Measurements from ENCODE around the gene TIMM10.

The TIMM10 gene, protein sequence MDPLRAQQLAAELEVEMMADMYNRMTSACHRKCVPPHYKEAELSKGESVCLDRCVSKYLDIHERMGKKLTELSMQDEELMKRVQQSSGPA

DNA sequence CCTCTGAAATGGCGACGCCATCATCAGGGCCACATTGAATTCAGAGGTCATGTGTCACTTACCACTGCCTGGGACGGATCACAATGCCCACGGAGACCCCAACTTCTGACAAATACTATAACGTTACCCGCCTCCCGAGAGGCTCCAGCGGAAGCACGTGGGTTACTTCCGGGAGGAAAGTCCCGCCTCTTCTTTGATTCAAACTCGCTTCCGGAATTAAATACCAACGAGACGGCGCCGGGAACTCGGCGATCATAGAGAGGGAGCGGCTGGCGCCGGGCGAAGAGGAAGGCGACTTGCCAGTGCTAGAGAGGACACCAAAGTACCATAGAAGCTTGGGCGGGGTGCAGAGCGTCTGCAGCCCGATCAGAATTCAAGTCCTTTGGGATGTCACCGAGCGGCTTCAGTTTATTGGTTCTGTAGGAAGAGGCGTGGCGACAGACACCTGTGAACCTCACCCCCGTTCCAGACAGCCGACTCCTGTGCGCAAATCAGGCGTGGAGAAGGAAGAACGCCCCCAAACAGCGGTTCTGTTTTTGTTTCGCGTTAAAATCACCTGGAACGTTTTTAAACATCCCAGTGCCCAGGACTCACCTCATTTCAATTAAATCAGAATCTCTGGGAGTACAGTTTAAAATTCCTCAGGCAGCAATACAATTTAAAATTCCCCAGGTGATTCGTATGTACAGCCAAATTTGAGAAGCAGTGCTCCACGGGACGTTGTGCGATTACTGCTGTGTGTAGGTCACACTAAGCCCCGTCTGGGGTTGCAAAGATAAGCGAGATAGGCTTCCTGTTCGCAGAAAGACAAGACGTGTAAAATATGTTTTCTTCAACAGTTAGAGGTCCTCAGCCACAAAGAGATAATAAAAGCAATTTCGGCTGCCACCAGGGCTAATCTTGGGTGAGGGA lies at the start of gene TIMM10:
Gene TIMM10 (minus strand): TSS at position 159 of the 912 bp plus-strand sequence. CDS start 565 bp downstream, outside the sequence.
- peak; percentile 93 for DNase-seq

DNA sequence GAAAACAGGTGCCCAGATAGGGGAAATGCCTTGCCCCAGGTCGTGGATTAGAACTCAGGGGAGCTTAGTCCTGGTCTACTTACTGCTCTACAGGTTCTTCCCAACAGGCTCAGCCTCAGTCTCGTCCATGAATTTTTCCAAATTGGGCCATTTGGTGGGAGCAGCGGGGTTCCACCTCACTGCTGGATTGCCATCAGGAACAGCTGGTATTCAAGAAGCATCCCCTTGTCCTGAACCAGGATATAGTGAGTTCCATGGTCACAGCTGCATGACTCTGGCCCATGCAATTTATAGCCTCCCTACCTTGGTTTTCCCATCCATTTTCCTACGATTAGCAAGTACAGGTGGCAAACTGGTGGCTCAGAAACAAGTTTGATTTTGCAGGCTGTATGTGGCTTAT lies 43.5 kb upstream of the TIMM10 start:
- no peak for DNase-seq

DNA sequence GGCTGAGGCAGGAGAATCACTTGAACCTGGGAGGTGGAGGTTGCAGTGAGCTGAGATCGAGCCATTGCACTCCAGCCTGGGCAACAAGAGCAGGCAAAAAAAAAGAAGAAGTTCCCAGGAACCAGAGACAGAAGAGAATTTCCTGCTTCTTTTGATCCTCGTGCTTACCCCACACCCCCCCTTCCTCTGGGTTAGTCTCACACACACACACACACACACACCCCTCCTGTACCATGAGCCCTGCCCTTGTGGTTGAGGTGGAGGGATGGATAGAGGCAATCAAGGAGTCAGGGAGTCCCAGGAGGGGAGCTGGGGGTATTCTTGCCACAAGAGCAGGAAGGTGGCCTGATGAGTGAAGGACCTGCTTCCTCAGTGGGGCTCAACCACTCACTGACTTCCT lies 41.1 kb upstream of the TIMM10 start:
- no peak for DNase-seq

DNA sequence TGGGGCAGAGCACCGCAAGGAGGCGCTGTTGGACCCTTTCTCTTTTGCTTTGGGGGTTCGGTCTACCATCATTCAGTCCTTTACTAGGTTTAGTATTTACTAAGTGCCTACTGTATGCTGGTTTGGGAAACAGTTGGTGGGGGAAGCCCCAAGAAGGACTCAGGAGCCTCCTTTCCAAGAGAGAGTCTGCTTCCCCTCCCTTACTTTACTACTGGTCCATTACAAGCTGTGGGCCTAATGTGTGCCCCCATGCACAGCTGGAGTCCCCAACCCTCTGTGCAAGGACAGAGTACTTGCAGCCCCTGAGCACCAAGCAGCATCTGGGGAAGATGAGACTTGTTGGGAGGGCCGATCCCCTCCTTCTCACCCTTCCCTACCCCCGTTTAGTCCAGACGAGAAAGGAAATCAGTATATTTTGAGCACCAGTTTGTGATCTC lies 37.8 kb upstream of the TIMM10 start:
- DNase-seq = peak; percentile 94

DNA sequence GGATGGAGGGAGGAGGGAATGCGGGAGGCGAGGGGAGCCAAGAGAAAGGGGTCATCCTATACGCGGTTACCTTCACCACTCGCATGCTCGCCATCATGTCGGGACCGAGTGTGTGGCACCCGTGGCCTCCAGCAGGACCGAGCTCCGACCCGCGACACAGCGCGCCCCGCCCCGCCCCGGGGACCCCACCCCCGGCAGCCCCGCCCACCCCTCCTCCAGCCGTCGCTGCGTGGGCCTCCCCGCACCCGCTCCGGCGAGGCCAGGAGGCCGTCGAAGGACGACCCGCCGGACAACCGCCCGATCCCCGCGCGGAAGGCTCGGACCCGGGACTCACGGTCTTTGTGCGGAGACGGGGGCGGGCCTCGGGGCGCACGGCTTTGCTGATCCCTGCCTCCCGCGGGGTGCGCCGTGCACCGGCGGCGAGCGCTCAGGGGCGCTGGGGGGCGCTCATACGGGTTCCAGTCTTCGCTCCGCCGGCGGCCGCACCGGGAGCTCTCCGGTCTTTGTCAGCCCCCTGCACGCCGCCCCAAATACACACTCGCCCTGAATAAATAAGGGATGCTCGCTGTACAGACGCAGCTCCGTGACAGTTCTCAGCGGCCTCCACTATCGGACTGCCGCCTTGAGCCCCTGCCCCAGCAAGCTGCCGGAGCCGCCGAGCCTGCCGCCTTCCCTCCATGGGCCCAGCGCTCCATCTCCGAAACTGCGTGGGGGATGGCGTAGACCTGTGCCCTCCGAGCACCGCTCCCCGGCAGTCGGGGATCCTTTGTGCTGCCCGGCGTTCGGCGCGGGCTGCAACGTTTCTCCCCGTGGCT lies 37.2 kb upstream of the TIMM10 start, which contains the start of gene UBE2L6:
Gene UBE2L6 (minus strand): TSS at position 158 of the 815 bp plus-strand sequence. CDS start 61 bp downstream, at position 97.
- DNase-seq = peak; percentile 77

DNA sequence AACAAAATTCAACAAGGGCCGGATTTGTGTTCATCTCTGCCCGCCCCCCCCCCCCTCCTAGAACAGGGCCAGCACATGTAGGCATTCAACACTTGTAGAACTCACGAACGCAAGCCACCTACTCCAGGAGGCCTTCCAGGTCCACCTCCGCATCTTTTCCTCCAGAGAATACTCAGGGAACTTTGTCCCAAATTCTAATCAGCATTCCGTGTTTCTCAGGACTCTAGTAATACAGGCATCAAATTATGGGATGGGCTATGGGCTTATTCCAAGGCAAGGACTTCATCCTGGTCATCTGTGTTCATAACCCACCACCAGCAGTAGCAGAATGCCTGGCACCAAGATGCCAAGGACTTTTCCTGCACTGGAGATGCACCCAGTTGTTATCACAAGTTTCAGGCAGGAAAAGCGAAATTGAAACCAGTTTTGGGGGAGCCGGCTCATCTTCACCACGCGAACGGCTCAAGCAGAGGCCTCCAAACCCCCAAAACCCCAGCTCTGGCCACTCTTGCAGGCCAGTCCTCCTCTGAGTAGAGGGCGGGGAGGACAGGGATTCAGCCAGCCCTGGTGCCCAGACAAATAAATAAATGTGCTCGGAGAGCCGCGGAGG lies 36.5 kb upstream of the TIMM10 start:
- DNase-seq = peak; percentile 51

DNA sequence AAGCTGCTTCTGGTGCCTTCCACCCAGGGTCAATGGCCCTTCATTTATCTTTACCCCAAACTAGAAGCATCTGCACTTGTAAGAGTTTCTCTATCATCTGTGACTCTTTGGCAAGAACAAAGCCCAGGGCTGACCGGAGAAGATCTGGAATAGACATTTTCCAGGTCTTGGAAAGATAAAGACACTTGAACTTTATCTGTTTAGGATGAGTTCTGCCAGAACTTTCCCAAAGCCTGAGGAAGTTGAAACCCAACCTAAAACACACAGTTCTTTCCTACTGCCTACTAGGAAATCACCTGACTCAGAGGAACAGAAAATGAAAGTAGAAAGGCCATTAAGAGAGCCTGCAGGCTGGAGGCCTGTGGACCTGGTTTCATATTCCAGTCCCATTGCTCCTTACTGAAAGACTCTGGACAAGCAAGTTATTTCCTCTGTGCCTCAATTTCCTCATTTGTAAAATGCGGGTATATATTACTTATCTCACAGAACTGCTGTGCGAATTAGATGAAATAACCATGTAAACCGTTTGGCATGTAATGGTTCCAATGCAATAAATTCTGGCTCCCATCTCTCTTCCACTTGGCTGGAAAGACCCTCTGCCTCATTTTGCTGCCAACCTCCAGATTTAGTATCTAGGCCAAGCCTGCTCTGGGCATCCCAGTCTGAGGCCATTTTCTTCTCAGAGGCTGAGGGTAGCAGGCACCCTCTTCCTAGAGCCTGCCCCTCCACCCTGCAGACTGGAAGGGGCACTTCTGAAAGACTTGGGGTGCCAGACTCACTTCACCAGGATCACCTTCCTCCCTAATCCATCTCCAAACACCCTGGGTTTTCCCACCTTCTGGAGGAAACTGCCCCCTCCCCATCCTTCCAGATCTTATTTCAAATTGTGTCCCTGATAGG lies 35.7 kb upstream of the TIMM10 start:
- peak; percentile 38 for DNase-seq

DNA sequence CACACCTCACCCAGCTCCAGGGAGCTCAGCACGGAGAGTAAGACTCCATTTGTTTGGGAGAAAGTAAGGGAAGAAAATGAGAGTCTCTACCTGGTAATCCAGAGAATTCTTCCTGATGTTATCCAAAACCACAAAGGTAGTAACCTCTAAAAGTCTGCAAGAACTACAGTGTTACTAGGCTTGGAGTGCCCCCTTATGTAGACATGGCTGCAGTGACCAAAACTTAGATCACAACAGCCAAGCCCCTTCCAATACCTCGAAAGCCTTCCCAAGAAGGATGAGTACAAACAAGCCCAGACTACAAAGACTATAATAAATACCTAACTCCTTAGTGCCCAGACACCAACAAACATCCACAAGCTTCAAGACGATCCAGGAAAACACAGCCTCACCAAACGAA lies 32.0 kb upstream of the TIMM10 start:
- DNase-seq = no peak

DNA sequence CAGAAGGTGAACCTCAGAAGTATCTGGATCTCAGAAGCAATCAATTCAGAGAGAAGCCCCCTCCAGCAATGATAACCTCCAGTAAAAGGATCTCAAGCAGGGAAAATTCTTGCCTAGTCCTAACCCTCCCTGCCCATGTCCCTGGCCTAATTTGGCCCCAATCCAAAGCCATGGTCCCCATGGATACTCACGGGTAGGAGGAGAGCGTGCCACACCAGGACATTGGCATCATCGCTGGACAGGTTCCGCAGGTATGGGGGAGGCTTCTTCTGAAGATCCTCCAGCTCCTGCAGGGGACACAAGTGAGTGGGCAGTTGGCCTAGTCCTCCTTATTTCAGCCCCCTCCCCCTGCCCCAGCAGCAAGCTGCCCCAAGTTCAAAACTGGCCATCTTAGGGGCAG lies 29.6 kb upstream of the TIMM10 start:
- DNase-seq = no peak

DNA sequence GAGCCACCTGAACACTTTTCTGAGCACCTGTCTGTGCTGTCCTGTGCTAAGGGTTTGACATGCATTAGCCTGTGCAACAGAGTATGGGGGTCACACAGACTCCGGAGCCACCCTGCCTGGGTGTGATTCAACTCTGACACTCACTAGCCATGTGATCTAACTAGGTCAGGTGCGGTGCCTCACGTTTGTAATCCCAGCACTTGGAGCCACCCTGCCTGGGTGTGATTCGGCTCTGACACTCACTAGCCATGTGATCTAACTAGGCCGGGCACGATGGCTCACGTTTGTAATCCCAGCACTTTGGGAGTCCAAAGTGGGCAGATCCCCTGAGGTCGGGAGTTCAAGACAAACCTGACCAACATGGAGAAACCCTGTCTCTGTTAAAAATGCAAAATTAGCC lies 25.5 kb upstream of the TIMM10 start:
- DNase-seq = no peak

DNA sequence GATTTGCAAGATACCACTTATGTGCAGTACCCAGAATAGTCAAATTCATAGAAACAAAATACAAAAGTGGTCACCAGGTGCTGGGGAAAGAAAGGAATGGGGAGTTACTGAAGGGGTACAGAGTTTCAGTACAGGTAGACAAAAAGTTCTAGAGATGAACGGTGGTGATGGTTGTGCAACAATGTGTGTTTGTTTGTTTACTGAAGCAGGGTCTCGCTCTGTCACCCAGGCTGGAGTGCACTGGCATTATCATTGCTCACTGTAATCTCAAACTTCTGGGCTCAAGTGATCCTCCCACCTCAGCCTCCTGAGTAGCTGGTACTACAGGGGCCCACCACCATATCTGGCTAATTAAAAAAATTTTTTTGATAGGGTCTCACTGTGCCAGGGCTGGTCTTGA lies 24.8 kb upstream of the TIMM10 start:
- no peak for DNase-seq

DNA sequence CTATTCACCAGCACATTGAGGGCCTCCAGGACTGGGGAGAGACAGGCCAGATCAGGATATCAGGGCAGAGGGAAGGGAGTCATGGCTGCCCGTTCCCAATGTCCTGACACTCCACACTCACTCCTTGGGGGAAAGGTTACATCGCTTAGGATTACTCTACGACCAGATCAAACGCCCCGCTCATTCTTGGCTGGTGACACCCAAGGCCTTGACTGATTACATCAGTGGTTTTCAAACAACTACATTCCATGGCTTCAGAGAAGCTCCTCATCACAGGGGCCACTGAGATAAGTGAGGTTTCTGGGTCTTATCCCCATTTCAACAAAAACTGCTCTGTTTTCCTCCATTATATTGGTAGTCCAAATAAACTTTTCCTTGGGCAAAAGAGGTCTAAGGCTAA lies 21.9 kb upstream of the TIMM10 start:
- DNase-seq = no peak

DNA sequence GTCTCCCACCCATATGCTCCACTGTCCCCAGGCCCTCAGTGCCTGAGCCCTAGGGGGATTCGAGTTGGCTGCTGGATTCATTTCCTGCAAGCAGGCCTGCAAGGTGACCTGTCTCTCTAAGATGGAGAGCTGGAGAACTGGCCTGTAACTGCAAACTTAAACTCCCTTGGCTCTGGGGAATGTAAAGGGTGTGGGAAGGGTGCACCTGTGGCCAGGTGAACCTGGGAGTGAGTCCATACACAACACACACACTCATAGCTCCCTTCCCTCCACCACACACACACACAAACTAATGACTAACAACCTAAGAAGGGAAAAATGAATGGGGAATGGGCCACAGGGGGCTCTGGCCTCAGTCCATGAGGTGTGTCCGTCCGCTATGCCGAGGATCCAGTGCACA lies 21.4 kb upstream of the TIMM10 start:
- DNase-seq = no peak

DNA sequence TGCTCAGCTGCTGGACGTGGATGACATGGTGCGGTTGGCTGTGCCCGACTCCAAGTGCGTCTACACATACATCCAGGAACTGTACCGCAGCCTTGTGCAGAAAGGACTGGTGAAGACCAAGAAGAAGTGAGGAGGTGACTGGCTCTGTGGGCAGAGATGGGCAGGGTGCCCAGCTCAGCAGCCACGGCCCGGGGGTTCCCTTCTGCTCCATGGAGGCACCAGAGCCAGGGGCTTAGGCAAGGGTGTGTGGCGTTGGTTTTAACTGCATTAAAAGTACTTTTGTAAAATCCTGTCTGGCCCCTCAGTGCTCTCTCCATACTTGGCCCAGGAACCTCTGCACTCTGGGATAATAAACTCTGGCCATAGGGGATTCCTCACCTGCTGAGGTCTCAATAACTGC lies 19.4 kb upstream of the TIMM10 start:
- DNase-seq = no peak

DNA sequence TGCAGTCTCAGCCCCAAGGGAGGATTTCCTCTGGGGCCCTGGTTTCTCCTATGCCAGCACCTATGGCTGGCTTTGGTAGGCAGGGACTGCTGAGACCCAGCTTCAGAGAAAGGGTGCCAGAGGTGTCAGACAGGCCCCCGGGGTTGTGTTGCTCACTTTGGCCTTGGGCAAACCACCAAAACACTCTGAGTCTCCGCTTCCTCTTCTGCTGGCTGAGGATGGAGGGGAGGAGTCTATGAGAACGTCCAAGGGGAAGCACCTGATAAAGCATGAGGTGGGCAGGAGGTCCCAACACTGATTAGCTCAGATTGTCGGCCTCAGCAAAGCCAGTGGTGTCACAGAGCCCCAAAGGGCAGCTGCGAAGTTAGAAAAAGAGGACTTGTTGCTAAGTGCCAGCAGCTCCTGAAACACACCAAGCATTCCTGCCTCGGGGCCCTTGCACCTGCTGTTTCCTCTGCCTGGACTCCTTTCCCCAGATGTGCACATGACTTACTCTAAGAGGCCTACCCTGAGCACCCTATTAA lies 17.4 kb upstream of the TIMM10 start:
- no peak for DNase-seq

DNA sequence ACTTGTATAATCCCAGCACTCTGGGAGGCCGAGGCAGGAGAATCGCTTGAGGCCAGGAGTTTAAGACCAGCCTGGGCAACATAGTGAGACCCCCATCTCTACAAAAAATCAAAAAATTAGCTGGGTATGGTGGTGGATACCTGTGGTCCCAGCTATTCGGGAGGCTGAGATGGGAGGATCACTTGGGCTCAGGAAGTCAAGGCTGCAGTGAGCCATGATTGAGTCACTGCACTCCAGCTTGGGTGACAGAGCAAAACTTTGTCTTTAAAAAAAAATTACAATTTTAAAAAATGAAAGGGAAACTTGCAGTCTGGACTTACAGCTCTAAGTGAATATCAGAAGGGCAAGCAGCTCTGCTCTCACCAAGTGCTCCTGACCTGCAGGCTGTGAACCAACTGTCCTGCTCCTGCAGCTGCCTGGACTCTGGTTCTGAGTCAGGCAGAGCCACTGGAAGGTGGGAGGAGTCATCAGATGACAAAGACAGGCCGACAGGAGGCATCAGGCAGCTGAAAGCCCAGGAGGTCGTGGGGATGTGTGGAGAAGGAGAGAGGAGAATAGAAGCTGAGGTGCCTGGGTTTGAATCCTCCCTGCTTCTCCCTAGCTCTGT lies 16.4 kb upstream of the TIMM10 start:
- no peak for DNase-seq

DNA sequence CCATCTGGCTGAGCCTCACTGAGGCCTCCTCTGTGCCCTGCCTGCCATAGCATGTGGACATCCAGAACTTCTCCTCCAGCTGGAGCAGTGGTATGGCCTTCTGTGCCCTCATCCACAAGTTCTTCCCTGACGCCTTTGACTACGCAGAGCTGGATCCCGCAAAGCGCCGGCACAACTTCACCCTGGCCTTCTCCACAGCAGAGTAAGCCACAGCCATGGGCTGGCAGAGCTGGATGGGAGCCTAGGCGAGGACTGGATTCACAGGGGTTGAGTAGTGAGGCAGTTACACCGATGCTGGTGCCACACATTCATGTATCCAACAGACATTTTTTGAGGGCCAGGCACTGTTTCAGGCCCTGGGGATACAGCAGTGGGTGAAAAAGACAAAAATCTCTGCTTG lies 15.9 kb upstream of the TIMM10 start:
- DNase-seq = no peak

DNA sequence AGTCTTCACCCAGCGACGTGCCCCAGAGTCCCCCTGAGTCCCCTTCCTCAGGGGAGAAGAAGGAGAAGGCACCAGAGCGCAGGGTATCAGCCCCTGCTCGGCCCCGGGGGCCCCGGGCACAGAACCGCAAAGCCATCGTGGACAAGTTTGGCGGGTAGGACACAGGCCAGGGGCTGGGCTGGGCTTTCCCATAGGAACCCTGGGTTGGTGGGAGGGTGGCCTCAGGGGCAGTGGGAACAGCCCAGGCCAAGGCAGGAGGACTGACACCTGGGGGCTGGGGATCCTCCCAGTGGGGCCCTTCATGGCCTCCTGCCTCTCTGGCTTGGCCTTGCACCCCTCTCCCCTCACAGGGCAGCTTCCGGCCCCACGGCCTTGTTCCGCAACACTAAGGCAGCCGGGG lies 15.3 kb upstream of the TIMM10 start:
- no peak for DNase-seq

DNA sequence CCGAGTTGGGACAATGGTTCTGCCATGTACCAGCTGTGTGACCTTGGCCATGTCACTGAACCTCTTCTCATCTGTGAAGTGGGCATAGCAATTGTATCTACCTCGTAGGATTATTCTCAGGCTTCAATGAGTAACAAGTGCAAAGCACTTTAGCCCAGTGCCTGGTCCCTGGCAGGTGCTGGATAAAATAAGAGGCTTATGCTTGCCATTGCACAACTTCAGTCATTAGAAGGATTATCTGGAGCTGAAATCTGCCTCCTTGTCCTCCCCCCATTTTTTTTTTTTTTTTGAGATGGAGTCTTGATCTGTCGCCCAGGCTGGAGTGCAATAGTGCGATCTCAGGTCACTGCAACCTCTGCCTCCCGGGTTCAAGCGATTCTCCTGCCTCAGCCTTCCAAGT lies 14.0 kb upstream of the TIMM10 start:
- DNase-seq = no peak

DNA sequence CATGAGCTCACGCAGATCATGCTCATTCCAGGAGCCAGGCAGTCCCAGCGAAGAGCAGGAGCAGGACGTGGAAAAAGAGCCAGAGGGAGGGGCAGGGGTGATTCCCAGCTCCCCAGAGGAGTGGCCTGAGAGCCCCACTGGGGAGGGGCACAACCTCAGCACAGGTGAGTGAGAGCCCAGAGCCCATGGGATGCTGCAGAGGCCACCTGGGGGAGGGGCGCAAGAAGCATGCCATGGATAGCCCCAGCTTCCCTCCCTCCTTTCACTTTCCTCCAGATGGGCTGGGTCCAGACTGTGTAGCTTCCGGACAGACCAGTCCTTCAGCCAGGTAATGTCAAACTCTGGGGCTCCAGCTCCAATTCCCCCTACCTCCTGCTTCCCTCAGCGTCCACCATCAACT lies 13.0 kb upstream of the TIMM10 start:
- DNase-seq = no peak

DNA sequence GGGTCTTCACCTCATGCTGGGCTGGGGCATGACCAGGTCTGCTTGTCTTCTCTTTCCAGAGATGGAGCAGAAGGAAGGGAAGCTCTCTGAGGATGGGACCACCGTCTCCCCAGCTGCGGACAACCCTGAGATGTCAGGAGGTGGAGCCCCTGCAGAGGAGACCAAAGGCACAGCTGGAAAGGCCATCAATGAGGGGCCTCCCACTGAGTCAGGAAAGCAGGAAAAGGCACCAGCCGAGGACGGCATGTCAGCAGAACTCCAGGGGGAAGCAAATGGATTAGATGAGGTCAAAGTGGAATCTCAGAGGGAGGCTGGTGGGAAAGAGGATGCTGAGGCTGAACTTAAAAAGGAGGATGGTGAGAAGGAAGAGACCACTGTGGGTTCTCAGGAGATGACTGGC lies 12.0 kb upstream of the TIMM10 start:
- DNase-seq = no peak

All from CD4-positive, alpha-beta T cell treated with Interleukin-17A for 4 hours (primary cell).